ENCODE results near the gene YES1. TPM values are rescaled to one million over a fixed set of nuclear protein-coding genes. Genes with fewer than 3 reads are reported as not detected.

YES1 gene
- 100 to 1,000 TPM in 2 of 4 donors, 10 to 100 TPM in 2; 78.4 to 101 (median 99.3) TPM for total RNA-seq

GRCh38 chr18:811892-812375, at the start of gene YES1:
YES1 (minus strand) TSS chr18:812242; CDS start chr18:756827, 55,415 bp downstream.
- no peak for TF ChIP-seq CTCF (IDR thresholded peaks at IDR 0.05; ENCODE audit: low read depth)

- TF ChIP-seq CTCF (IDR thresholded peaks at IDR 0.05; ENCODE audit: low read depth): no peak
Observed at GRCh38 chr18:857986-858385, 45.9 kb upstream of the YES1 start.

GRCh38 chr18:853471-853870, 41.4 kb upstream of the YES1 start:
- TF ChIP-seq CTCF (IDR thresholded peaks at IDR 0.05; ENCODE audit: low read depth): no peak

GRCh38 chr18:850960-851359, 38.9 kb upstream of the YES1 start:
- no peak for TF ChIP-seq CTCF (IDR thresholded peaks at IDR 0.05; ENCODE audit: low read depth)

- no peak for TF ChIP-seq CTCF (IDR thresholded peaks at IDR 0.05; ENCODE audit: low read depth)
Observed at GRCh38 chr18:849021-849420, 37.0 kb upstream of the YES1 start.

- no peak for TF ChIP-seq CTCF (IDR thresholded peaks at IDR 0.05; ENCODE audit: low read depth)
Observed at GRCh38 chr18:848062-848861, 36.2 kb upstream of the YES1 start.

- no peak for TF ChIP-seq CTCF (IDR thresholded peaks at IDR 0.05; ENCODE audit: low read depth)
Observed at GRCh38 chr18:845152-845819, 33.2 kb upstream of the YES1 start.
